ENCODE measurements around the gene GNB1.

GRCh38 chr1:1757422-1758058 is 133.3 kb downstream of the GNB1 start:
- no peak for TF ChIP-seq CTCF (IDR thresholded peaks at IDR 0.05)
- TF ChIP-seq POLR2A (IDR thresholded peaks at IDR 0.05): no peak
